NCI-H2227 (cell line): ENCODE data around the gene ST3GAL3.
A peak's percentile ranks its signal among the peaks of the same experiment; 100 is the strongest.

Experiments used
- DNase-seq: peaks from one replicate; lab custom pipeline; 2025; ENCODE audit not compliant: unreplicated experiment; lab: John Stamatoyannopoulos, UW

ST3GAL3 gene

DNA sequence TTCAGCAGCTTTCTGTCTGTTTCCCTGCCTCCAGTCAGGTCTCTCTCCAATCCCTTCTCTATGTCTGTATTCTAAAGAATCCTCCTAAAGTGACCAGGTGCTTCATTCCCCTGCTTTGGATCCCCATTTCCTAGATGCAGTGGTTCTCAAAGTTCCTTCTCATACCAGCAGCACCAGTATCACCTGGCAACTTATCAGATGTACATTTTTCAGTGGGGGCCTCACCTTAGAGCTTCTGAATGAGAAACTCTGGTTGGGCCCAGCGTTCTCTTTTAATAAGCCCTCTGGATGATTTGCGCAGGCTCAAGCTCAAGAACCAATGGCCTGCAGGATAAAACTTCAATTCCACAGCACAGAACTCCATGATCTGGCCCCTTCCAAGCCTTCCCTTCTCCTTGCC lies 200.9 kb downstream of the ST3GAL3 start:
- DNase-seq, result no peak

DNA sequence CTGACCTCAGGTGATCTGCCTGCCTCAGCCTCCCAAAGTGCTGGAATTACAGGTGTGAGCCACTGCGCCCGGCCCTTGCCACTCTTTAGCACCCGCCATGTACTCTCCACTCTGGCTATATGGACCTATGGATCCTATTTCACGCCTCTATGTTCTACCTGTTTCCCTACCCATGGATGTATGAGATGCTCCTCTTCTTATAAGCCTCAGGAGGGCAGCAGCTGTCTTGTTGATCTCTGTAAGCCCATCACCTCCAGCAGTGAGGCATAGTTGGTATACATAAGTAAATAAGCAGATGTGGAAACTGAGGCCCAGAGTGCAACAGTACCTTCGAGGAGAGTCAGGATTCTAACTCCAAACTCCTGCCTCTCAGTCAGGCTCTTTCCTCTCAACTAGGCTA lies 201.5 kb downstream of the ST3GAL3 start:
- no peak for DNase-seq

DNA sequence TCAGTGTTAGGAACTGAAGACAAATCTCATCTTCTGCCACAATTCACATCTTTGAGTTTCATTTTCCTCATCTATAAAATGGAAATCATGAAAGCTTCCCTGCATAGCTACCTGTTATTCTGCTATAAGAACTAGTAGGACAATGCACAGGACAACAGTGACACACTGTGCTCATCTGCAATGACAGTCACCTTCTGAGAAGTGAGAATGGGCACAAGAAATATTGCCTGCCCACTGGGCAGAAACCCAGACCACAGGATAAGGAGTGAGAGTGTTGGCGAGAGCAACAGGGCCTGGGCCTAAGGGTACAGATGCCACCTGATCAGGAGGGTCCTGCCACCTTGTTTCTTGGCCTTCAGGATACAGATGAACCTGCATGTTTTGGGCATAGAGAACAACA lies 203.0 kb downstream of the ST3GAL3 start:
- no peak for DNase-seq

DNA sequence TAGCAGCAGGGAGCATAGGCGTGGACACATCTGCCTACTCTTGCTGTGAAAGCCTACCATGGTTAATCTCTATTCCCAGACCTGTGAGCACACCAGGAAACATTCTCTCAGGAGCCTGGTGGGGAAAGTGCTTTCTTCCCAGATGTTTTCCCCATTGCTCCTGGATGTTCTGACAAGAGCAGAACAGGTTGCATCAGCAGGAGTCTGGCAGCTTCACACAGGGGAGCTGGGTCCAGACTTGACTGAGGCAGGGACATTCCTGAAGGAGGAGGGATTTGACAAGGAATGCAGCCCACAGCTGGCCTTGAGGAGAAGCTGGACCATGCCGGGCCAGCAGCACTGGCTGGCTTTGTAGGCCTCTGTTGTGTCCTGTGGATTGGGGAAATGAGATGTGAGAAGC lies 205.3 kb downstream of the ST3GAL3 start:
- no peak for DNase-seq

DNA sequence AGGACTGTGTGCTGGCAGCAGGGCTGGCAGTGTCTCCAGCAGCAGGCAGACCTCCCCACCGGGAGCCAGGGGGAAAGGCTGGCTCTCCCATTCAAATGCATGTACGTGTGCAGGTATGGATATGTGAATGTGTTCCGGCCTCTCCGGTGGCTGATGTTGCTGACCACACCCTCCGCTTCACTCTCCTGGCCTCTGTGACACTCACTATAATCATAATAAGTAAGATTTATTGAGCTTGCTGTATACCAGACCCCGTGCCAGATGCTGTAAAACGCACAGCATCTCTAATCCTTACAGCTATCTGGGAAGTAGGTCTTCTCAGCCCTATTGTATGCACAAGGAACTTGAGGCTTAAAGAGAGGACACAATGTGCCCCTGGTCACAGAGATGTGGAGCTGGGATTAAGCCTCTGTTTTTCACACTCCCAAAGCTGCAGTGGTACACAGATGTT lies 205.7 kb downstream of the ST3GAL3 start:
- peak; percentile 29 for DNase-seq

DNA sequence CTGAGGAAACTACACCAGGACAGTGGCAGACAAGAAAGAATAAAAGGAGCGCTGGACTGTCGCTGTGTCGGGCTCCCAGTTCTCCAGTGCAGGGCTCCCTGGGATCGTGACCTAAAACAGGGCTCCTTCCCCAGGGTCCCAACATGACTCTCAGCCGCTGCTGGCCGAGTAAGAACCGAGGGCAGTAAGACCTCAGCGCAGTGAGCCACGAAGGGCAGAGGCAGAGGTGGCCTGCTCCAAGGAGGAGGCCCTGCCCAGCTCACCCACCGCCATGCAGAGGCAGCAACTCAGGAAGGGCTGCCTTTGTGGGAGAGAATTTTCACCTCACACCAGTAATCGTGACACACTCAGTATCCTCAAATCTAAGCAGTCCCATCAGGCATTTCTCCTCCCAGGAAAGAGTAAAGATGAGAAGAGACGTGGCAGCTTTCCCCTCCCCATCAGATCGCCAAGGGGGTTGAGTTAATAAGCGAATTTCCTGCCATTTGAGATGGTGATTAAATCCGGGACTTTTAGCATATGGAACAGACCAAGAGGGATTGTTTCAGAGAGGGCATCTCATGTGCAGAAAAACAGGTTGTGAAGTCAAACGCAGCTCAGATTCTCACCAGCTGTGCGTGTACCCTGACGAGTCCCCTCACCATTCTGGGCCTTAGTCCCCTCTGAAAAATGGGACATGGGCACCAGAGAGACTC lies 206.5 kb downstream of the ST3GAL3 start:
- DNase-seq, result no peak

DNA sequence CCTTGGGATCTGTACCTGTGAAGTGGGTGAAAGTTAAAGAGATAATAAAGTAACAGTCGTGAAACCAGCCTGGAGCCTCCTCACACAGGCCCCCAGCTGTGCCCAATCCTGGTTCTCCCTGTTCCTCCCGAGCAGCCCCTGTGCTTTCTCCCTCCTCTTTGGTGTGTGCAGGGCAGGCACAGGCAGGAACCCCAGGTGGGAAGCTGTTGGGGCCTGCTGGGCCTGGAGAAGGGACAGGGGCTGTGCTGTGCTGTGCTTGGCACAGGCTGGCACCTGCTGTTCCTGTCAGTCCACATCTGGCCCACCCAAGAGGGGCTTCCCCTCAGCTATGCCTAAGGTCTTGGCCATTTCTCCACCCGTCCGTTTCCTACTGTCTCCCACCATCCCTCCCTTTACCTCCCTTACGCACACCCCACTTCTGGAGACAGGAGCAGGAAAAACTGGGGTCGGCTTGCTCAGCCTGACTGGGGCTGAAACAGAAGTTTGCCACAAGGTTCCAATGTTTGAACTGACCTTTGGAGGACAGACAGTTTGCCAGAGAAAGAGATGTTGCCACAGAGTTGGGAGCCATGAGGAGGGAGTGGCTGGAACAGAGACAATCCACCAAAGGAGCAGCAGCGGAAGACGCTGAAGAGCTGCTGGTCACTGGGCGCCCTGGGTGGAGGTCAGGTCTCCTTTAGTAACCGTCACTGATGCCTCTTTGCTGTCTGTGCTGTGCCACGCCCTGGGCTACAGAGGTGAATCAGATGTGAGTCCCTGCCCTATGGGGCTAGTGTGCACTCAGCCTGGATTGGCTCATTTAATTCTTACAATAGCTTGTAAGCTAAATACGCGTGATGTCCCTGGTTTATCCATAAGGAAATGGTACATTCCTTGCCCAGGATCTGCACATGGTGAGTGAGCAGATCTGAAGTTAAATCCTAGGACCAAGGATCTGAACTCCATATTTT lies 207.5 kb downstream of the ST3GAL3 start:
- no peak for DNase-seq

DNA sequence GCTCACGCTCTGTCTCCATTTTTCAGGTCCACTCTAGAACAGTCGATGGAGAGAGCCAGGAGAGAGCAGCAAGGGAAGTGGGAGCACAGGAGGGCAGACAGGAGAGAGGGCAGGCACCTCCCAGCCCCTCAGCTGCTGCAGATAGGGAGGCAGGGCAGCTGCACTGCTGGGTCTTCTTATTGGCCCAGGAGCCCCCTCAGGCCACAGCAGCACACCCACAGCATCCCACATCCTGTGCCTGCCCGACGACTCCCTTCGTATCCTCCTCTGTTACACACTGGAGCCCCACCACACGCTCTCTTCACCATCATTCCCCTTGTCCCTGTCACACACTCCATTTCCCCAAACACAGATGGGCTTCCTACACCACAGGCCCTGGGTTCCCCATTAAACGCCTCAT lies 212.6 kb downstream of the ST3GAL3 start:
- DNase-seq, result no peak

DNA sequence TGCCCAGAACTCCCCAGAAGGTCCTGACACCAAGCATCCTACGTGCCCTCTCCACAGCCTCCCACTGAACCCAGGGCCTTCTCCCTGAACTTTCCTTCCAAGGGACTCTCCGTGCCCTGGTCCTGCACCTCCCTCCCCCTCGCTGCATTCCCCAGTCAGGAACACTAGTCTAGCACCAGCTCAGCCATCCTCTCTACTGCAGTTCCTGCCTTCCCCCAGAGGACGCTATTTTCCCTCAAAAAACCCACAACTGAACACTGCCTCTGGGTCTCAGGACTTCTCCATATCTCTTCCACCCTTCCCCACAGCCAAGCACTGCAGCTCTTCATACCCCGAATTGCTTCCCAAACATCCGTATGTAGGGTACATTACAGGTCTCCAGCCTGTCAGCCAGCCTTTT lies 213.7 kb downstream of the ST3GAL3 start:
- no peak for DNase-seq

DNA sequence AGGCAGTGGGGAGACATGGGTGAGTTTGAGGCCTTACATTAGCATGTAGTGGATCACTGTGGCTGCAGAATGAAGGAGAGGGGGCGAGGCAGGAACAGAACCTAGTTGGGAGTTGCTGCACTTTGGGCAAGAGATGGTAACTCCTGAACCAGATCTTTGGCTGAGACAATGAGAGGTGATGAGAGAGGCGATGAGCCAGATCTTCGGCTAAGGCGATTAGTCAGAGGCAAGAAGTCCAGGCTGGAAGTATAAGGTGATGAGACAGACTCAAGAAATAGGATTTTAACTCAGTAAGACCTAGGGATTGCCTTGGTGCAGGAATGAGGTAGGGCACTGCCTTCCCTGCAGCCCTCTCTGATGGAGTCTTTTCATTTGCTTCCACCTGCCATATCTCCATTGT lies 217.2 kb downstream of the ST3GAL3 start:
- DNase-seq, result no peak

DNA sequence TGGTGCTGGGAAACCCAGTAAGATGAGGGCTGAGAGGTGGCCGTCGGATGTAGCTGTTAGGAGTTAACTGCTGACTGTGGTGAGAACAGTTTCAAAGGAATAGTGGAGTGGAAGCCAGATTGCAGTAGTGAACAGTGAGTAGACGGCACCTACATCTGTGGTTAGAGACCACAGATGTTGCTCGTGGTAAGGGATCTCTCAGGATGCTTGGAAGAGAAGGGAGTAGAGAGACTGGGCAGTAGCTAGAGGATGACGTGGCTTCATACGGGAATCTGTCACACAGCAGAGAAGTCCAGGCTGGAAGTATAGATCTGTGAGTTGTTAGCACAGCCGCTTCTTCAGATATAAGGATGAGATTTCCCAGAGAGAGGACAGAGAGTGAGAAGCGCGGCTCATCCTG lies 218.5 kb downstream of the ST3GAL3 start:
- DNase-seq, result no peak

DNA sequence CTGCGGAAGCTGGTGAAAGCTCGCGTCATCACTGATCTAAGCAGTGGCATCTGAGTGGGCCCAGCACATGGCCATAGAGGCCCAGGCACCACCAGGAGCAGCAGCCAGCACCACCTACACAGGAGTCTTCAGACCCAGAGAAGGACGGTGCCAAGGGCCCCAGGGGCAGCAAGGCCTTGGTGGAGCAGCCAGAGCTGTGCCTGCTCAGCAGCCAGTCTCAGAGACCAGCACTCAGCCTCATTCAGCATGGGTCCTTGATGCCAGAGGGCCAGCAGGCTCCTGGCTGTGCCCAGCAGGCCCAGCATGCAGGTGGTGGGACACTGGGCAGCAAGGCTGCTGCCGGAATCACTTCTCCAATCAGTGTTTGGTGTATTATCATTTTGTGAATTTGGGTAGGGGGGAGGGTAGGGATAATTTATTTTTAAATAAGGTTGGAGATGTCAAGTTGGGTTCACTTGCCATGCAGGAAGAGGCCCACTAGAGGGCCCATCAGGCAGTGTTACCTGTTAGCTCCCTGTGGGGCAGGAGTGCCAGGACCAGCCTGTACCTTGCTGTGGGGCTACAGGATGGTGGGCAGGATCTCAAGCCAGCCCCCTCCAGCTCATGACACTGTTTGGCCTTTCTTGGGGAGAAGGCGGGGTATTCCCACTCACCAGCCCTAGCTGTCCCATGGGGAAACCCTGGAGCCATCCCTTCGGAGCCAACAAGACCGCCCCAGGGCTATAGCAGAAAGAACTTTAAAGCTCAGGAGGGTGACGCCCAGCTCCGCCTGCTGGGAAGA lies 223.0 kb downstream of the ST3GAL3 start:
- peak; percentile 14 for DNase-seq

DNA sequence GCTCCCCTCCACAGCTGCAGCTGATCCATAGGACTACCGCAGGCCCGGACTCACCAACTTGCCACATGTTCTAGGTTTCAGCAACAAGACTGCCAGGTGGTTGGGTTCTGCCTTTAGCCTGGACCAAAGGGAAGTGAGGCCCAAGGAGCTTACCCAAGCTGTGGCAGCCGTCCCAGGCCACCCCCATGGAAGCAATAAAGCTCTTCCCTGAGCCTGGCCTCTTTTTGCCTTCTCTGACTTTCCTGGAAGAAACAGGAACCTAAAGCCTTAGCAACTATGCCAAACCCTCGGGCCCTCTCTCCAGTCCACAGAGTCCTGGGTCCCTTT lies 223.6 kb downstream of the ST3GAL3 start:
- no peak for DNase-seq

DNA sequence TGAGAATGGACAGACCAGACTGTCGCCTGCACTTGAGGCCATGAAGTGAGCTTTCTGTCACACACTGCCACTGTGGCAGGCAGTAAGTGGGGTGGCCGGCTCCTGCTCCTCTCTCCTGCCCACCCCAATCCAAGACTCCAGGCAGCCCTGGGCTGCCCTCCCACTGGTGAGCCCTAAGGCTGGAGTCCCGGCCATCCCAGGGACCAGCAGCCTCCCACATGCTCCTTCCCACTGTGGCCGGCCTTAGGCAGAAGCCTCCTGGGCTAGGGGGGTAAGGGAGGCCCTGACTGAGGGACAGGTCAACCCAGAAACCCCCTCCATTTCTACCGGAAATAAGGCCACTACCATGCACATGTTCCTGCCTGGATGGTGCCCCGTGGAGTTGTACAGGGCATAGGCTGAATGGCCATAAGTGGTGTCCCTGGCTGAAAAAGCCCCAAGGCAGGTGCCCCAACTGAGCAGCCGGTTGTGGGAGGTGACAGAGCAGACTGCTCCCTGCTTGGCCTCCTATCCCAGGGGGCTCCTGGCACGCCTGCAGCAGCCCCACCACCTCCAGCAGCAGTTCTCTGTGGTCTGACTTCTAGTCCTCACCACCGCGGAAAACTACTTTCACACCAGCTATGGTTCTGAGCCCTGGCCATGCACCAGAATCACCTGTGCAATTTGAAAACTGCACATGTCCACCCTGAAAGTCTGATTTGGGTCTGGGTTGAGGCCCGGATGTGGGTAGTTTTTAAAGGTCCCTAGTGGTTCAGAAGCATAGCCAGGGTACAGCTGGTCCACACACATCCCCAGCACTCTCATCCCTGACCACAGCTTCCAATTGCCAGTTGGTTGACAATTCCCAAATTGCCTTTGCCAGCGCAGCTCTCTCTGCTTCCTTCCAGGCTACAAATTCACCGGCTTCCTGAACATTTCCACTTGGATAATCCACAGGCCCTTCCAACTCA lies 224.7 kb downstream of the ST3GAL3 start:
- DNase-seq, result no peak

DNA sequence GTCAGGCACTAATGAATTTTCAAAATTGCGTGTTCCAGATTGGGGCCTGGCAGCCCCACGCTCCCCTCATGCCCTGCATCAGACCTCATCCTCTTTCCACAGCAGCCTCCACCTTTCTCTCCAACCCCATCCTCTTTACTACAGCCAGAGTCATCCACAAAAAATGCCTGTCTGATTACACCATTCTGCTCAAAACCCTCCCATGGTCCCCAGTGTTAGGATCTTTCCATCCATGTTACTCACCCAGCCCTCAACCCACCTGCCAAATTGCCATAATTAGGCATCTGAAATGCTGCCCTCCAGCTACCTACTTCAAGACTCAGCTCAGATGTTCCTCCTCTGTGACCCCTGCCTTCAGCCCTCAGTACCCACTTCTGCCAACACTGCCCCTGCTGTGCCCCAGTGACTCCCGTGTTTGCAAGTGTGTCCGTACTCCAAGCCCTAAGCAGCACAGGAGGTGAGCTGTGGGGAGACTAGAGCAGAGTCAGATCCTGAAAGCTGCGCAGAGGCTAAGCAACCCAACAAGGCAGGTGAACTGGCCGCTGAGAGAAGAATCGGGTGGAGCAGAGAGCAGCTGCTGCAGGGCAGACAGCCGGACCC lies 225.6 kb downstream of the ST3GAL3 start:
- DNase-seq, result no peak

DNA sequence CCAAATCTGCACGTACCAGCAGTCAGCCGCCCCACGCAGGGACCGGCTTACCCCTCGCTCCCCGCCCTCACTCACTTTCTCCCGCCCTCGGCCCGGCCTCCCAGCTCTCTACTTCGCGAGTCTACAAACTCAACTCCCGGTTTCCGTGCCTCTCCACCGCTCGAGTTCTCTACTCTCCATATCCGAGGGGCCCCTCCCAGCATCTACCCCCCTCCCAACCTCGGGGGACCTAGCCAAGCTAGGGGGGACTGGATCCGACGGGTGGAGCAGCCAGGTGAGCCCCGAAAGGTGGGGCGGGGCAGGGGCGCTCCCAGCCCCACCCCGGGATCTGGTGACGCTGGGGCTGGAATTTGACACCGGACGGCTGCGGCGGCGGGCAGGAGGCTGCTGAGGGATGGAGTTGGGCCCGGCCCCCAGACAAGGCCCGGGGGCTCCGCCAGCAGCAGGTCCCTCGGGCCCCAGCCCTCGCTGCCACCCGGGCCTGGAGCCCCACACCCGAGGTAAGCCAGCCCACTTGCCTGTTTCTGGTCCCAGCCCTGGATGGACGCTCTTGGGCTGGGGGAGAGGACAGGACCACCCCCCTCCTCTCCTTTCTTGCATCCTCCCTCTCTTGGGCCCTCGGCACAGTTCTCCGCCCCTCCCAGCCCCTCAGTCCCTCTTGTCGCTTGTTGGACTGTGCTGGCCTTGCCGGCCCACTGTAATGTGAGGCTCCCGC lies 226.2 kb downstream of the ST3GAL3 start, which contains the start of gene ARTN:
Gene ARTN (plus strand): TSS at position 416 of the 715 bp plus-strand sequence. CDS start 1,856 bp downstream, outside the sequence.
- DNase-seq, result no peak

DNA sequence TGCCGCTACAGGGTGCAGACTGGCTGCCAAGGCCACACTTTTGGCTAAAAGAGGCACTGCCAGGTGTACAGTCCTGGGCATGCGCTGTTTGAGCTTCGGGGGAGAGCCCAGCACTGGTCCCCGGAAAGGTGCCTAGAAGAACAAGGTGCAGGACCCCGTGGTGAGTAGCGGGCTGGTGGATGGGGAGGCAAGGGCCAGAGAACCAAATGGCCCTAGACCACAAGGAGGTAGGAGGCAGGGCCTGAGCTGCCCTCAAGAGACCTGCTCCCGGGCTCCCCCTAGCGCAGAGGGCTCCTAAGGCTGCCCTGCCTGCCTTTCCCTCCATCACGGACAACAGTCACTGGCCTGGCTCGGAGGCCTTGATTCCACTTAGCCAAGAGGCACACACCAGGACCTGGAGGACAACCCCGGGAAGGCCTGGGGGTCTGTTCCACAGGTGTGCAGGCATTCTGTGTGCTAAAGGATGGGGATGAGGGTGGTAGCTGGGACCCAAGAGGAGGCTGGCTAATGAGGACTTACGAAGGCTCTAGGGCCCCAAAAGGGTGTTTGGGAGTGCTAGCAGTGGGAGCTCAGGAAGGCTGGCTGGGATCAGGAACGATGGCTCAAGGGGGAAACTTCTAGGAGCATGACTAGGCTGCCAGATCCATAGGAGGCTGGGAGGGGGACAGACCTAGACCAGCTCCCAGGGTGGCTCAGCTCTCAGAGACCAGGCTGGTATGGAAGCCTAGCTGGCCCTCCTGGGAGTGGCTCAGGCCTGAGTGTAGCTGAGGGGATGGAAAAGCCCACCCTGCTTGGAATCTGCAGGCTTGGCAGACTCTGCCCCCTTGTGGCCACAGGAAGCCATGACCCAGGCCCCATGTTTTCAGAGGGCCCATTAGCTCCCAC lies 227.0 kb downstream of the ST3GAL3 start:
- peak; percentile 87 for DNase-seq

DNA sequence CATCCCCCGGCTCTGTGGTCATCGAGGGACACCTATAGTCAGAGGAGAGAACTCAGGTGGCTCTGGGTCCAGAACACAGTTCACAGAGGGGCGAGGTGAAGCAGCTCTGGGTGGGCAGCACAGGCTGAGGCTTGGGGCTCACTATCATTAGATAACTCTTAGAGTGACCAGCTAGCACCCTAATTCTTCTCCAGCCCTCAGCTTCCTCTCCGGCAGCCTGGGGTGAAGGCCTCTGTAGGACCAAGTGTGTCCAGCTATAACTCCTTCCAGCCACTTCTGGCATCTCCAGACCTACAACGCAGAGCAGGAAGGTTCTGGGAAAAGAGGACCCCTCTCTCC lies 227.6 kb downstream of the ST3GAL3 start:
- DNase-seq, result no peak
